GM12872 (cell line): ENCODE measurements around the gene TIE1.

Experiments
- CTCF ChIP-seq: IDR thresholded peaks from 3 replicates; pipeline ENCODE4 v1.5.1; 2011; ENCODE audit warnings: low read depth, mild to moderate bottlenecking, low read length, moderate library complexity; ENCODE audit not compliant: insufficient read depth

The TIE1 gene

GRCh38 chr1:43305461-43305860 lies 4.7 kb downstream of the TIE1 start:
- no peak for TF ChIP-seq CTCF

GRCh38 chr1:43305926-43306687 lies 5.3 kb downstream of the TIE1 start:
- no peak for TF ChIP-seq CTCF

- TF ChIP-seq CTCF: no peak
These were observed 6.1 kb downstream of the TIE1 start for GRCh38 chr1:43306688-43307457.

GRCh38 chr1:43307458-43308158 lies 6.8 kb downstream of the TIE1 start:
- TF ChIP-seq CTCF: no peak

GRCh38 chr1:43308635-43309404 lies 8.0 kb downstream of the TIE1 start:
- no peak for TF ChIP-seq CTCF

- TF ChIP-seq CTCF: no peak
These were observed 8.7 kb downstream of the TIE1 start for GRCh38 chr1:43309405-43310025.
